Measurements from ENCODE around the gene ANKRD28.
A peak's percentile ranks its signal among the peaks of the same experiment; 100 is the strongest.

Gene ANKRD28

GRCh38 chr3:15666277-15666676 lies 131.5 kb downstream of the ANKRD28 start:
- DNase-seq (ENCODE audit: low read depth in 2 of 2), result no peak

DNA sequence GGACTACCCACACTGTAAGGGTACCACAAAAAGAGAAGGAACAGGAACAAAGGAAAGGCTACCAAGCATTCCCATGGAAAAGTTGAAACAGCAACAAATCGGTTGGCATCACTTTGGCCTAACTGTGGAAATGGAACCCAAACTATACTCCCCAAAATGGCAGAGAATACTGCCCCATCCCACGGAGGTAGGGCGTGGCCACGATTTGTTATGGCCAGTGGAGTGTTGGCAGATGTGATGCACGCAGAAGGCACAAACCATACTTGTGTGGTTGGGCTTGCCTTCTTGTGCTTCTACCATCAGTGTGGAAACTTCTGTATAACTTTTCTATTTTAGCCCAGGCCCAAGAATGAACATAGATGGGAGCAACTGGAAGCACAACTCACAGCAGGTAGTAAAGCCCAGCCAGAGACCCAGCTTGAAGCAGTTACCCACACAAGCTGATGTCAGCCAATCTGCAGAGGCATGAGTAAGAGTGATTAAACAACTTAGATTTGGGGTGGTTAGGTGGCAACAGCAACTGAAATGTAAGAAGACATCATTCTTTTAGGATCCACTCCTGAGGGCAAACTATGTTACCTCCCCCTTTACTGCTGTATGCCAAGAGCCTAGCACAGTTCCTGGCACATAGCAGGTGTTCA lies 132.1 kb downstream of the ANKRD28 start:
- no peak for DNase-seq (ENCODE audit: low read depth in 2 of 2)

DNA sequence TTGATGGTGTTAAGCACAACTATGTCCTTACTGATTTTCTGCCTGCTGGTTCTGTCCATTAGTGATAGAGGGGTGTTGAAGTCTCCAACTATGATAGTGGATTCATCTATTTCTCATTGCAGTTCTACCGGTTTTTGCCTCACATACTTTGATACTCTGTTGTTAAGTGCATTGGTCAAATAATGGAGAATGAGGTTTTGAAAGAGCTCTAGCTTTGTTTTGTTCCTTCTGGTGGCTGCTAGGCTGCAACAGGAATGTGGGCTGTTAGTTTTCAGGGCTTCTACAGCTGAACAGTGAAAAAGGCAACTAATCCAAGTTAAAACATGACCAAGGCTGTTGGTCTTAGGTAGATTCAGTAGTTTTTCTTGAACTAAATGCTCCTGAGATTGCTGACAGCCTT lies 133.6 kb downstream of the ANKRD28 start:
- DNase-seq (ENCODE audit: low read depth in 2 of 2), result no peak

DNA sequence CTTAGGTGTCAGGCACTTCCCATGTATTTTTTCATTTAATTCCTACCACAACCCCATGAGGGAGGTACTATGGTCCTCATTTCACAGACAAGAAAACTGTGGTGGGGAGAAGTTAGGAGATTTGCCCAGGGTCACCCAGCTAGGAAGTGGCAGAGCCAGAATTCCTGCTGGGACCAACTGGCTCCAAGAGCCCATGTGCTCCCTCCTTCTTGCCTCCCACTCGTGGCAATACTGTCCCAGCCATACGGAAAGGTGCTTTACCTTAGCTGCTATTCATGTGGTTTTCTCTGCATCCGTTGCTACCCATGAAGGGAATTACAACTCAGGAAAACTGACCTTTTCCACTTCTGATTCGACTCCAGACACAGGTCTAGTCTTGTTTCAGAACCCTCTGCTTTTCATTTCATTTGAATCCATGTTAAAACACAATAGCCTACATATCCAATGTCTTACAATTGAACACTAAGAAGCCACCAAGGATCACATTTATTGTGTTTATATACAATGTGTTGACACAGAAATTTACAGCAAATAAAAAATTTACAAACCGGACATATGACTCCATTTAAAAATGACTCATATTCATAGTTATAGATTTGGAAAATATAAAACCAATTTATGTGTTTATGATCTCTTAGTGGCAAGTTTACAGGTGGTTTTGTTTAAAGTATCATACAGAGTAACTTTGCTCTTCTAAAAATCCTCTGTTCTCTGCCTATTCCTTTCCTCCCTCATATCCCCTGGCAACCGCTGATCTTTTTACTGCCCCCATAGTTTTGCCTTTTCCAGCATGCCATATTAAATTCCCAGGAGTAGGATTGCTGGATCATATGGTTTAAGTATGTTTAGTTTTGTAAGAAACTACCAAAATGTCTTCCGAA lies 137.5 kb downstream of the ANKRD28 start:
- peak; percentile 46 to 59 for DNase-seq (ENCODE audit: low read depth in 2 of 2)

- DNase-seq (ENCODE audit: low read depth in 2 of 2), result no peak
These were observed 138.4 kb downstream of the ANKRD28 start for GRCh38 chr3:15659254-15659975.

DNA sequence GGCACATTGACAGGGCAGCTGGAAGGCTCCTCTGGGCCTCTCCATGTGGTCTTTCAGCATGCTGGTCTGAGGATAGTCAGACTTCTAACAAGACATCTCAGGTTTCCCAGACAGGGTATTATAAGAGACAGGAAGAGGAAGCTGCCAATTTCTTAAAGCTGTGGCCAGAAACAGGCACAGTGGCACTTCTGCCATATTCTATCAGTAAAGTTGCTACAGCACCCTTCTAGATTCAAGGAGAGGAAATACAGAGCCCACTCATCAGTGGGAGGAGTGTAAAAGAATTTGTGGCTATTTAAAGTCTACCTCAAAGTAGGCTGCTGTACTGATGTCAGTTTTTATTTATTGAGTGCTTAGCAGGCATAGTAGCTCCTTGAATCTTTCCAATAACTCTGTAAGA lies 140.8 kb downstream of the ANKRD28 start:
- no peak for DNase-seq (ENCODE audit: low read depth in 2 of 2)

DNA sequence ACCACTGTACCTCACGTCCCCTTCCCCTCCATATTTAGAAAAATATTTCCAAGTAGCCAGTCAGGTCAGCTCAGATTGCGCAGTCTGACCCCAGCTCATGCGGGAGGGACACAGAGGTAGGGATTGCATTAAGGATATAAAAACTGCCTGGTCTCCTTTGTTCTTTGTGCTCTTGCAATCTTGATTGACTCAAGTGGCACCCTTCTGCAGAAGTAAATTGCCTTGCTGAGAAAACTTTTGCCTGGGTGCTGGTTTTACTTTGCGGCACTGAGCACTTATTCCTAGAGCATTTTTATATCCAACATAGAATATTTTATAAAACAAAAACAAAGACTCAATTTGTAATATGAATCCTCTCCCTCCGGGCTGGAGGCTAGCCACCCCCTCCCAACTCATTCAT lies 141.4 kb downstream of the ANKRD28 start:
- no peak for DNase-seq (ENCODE audit: low read depth in 2 of 2)

- DNase-seq (ENCODE audit: low read depth in 2 of 2), result no peak
These were observed 142.9 kb downstream of the ANKRD28 start for GRCh38 chr3:15654891-15655290.

DNA sequence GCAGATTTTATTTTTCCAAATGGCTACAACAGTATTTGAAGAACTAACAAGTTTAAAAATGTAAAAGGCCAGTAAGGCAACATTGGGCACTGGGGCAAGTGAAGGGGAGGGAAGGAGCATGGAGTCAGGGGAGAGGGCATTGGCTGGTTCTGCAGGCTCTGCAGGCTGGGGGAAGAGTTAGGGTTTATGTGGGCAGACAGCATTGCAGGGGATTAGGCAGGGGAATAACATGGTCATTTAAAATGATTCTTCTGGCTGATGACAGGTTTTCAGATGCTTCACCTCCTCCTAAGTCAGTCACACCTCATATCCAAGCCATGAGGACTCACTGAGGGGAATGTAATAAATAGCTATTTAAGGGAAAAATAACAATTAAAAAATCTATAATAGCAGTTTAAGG lies 143.7 kb downstream of the ANKRD28 start:
- DNase-seq (ENCODE audit: low read depth in 2 of 2), result no peak

DNA sequence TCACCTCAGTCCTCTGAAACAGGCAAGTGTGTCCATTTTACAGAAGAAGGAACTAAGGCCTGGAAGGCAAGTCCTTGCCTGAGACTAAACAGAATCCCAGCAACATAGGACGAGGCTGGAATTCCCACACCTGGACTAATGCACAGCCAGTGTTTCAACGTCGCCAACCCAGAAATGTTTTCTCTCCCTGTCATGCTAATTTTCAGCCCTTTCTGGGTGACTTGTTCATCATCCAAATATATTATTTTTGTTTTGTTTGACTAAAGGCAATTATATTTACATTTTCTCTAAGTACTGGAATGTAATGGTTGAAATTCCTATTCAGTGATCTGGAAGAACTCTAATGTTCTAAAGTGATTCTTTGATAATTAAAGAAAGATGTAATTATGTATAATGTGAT lies 144.5 kb downstream of the ANKRD28 start:
- DNase-seq (ENCODE audit: low read depth in 2 of 2), result no peak

- no peak for DNase-seq (ENCODE audit: low read depth in 2 of 2)
These were observed 146.4 kb downstream of the ANKRD28 start for GRCh38 chr3:15651396-15651795.

DNA sequence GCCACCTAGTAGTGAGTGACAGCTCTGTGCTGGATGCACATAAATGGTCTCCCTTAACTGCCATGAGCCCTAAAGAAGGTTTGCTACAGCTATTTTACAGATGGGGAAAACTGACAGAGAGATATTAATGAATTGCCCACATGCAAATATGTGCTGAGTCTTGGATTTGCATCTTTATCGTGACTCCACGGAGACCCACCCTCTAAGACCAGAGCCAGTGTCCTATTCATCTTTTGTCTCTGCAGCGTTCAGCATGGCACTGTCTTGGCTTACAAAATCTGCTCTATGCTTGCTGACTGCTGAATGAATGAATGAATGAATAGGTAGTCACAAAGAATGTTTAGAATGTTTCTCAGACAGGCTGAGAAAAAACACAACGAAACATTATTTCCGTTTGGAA lies 147.9 kb downstream of the ANKRD28 start:
- DNase-seq (ENCODE audit: low read depth in 2 of 2), result no peak

- no peak for DNase-seq (ENCODE audit: low read depth in 2 of 2)
These were observed 148.4 kb downstream of the ANKRD28 start for GRCh38 chr3:15649341-15649740.

DNA sequence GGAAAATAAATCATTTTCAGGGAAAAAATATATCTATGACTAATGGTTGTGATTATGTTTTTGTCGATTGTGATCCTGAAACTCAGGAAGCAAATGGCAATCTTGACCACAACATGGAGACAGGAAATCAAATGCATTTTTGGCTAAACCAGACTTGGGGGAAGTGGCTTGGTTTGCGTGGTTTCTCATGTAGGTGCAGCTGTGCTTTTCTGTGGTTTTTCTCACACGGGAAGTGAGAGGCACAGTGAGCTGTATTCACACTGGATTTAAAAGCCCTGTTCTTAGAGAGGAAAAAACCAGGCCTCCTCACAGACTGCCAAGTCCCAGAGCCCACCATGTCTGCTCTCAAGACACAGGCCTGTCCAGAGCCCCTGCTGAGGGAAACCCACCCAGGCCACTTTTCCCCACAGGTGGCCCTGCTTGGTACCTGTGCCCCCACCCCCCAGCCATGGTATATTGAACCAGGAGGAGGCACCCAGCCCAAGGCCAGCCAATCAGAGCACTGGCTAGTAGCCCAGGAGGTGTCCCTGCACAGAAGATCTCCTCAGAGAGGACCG lies 150.1 kb downstream of the ANKRD28 start:
- peak; percentile 96 to 97 for DNase-seq (ENCODE audit: low read depth in 2 of 2)

DNA sequence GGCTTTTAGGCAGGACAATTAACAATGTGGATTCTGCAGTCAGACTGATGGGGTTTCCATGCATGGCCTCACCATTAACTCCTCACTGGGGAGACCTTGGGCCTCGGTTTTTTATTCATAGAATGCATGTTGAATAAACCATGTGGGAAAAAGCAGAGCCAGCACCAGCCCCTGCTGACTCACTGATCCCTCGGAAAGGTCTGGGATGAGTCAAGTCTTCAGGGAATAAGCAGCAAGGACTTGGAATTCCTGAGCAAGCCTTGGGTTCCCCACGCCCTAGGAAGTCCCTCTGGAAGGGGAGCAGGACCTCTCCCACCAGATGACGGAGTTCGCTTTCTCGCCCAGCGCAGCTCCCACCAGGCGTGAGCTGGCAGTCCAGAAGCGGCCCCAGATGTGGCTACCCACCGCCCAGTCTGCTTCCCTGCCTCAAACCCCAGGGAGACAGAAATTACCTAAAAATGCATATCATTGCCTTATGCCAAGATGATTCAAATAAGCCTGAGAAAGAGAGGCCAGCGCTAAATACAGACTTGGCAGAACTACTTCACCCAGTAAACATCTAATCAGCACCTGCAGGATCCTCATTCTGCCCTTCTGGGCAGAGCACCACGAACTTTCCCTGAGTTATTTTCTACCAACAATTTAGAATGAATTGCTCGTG lies 150.8 kb downstream of the ANKRD28 start:
- DNase-seq (ENCODE audit: low read depth in 2 of 2), result peak; percentile 97 to 98

GRCh38 chr3:15645740-15646501 lies 151.9 kb downstream of the ANKRD28 start:
- peak; percentile 86 for DNase-seq (ENCODE audit: low read depth in 2 of 2)

GRCh38 chr3:15645246-15645645 lies 152.5 kb downstream of the ANKRD28 start:
- no peak for DNase-seq (ENCODE audit: low read depth in 2 of 2)

- DNase-seq (ENCODE audit: low read depth in 2 of 2), result no peak
These were observed 158.9 kb downstream of the ANKRD28 start for GRCh38 chr3:15638891-15639262.

DNA sequence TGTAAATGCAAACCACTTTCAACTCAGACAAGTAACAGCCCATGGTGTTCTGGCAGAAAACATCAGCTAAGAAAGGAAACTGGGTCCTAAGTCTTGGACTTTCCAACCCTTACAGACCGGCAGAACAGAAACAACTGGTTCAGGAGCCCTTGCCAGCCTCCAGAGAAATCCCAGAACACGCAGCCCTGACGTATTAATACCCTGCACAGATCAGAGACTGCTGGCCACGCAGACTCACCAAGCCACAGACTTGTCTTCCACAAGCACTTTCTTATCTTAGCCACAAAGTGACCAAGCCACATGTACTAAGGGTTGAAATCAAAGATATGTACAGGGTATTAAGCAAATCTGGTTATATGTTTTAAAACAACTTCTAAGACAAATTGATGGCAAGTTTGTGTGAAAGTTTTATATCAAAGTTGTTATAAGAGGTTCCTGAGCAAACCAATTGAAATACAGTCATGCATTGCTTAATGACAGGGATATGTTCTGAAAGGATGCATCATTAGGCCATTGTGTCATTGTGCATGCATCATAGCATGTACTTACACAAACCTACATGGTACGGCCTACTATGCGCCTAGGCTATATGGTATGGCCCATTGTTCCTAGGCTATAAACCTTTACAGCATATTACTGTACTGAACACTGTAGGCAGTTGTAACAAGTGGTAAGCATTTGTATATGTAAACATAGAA lies 159.4 kb downstream of the ANKRD28 start:
- DNase-seq (ENCODE audit: low read depth in 2 of 2), result no peak

All from fibroblast of skin of left quadriceps (primary cell).